ENCODE measurements around the gene DTYMK. TPM values are rescaled to one million over a fixed set of nuclear protein-coding genes. Genes with fewer than 3 reads are reported as not detected.

The DTYMK gene
- total RNA-seq, 1 donor from 2014 or later, result 14.9 TPM

DNA sequence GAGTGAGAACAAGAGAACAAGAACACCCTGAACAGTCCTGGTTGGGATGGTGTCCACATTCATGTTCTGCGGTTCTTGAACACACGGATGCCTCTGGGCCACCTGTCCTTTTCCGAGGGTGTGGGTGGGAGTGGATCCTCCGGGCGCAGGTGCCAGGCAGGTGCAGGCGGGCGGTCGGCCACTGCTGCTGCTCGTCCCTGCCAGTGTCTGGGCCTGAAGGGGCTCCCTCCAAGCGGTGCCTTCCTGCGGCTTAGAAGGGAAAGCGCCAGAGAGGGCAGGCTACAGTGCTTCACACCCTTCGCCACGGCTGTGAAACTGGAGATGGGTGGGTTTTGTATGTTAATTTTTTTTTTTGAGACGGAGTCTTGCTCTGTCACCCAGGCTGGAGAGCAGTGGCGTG lies 39.8 kb upstream of the DTYMK start:
- TF ChIP-seq, protein P1, sequence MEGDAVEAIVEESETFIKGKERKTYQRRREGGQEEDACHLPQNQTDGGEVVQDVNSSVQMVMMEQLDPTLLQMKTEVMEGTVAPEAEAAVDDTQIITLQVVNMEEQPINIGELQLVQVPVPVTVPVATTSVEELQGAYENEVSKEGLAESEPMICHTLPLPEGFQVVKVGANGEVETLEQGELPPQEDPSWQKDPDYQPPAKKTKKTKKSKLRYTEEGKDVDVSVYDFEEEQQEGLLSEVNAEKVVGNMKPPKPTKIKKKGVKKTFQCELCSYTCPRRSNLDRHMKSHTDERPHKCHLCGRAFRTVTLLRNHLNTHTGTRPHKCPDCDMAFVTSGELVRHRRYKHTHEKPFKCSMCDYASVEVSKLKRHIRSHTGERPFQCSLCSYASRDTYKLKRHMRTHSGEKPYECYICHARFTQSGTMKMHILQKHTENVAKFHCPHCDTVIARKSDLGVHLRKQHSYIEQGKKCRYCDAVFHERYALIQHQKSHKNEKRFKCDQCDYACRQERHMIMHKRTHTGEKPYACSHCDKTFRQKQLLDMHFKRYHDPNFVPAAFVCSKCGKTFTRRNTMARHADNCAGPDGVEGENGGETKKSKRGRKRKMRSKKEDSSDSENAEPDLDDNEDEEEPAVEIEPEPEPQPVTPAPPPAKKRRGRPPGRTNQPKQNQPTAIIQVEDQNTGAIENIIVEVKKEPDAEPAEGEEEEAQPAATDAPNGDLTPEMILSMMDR (IDR thresholded peaks at IDR 0.05), result no peak
- intact Hi-C loops (cut with DNase I), result no loop called here
- H3K9me3 ChIP-seq, result no peaks in the 10 kb centered on the region
- DNase-seq (no peak), ATAC-seq (no peak)
- no peaks in the 10 kb centered on the region for H3K27me3 ChIP-seq
- H3K4me3 ChIP-seq, result no peak overlapping the region
- peaks cover 14% of the 10 kb centered on the region for H3K36me3 ChIP-seq
- no peak overlapping the region for H3K27ac ChIP-seq
- H3K4me1 ChIP-seq, result no peaks in the 10 kb centered on the region

DNA sequence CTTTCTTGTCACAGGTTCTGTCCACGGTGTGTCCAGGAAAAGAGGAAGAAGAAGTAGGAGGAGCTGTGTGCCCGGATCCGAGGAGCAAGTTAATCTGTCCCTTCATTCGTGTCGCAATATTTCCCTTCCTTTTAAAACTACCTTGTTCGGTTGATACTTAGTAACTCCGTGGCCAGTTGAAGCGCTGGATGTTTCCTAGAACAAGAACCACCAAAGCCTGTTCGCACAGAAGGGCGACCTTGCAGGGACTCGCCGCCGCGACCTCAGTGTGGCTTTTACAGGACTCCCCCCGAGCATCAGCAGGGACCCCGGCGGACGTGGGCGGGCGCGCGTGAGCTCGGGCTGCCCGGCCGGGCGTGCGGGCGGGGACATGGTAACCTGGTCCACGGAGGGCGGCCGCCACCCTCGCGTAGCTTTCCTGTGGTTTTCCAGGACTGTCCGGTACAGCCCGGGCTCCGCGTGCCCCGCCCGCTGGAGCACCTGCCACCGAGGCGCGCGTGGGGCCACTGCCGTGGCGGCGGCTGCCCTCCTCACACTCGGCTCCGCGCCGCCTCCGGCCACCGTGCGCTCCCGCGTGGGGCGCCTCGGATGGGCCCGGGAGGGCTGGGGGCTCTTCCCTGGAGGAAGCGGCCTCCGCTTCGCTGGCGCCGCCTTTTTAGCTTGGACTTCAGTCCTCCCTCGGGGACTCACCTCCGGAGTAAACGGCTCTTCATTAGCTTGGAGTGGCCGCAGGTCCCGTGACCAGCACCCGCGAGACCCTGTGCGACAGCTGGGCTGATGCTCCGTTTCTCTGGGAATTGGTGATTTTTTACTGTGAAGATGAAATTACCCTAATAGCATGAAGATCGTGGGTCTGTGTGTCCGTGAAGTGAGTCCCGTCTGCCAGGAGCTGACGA lies 38.6 kb upstream of the DTYMK start:
- intact Hi-C loops (cut with DNase I), result no loop called here
- Histone ChIP-seq H3K9me3 (no peaks in the 10 kb centered on the region), H3K27ac (no peak overlapping the region), H3K36me3 (peaks cover 24% of the 10 kb centered on the region), H3K4me3 (no peak overlapping the region), H3K4me1 (no peaks in the 10 kb centered on the region), H3K27me3 (no peaks in the 10 kb centered on the region)
- DNase-seq (no peak), ATAC-seq (peak; percentile 7)
- TF ChIP-seq, protein P1 (IDR thresholded peaks at IDR 0.05), result no peak

DNA sequence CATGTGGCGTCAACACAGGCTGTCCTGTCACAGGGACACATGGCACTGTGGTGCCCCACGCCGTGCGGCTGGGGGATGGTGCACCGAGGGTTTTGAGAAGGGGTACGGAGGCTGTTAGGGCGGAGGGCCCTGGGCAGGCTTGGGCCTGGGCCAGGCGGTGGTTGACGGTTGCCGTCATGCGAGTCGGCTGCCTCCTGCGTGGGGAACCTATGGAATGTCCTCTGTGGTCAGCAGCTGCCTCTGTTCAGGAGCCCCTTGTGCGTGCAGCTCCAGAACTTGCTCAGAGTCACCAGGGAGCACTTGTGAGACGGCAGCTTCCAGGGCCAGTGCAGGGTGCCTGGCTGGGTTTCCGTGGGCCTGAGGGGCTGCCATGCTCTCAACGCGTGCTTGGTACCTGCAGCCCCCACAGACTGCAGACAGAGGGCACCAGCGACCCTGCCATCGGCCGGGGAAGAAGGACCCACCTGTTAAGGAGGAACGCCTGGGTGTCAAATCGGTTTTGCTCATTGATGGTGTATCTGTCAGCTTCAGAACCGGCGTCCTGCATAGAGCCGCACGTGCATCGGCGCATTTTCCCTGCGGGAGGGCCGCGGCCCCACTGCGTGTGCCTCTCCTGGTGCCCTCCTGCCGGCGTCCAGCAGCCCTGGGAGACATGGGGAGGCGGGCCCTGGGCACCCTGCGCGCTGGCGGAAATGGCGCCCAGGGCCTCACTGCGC lies 37.8 kb upstream of the DTYMK start:
- no peak overlapping the region for H3K27ac ChIP-seq
- no peak for ATAC-seq
- no peak overlapping the region for H3K4me3 ChIP-seq
- H3K9me3 ChIP-seq, result no peaks in the 10 kb centered on the region
- no peaks in the 10 kb centered on the region for H3K27me3 ChIP-seq
- no peak for DNase-seq
- no peaks in the 10 kb centered on the region for H3K4me1 ChIP-seq
- intact Hi-C loops (cut with DNase I), result no loop called here
- TF ChIP-seq, protein P1 (IDR thresholded peaks at IDR 0.05), result peak; percentile 35
- H3K36me3 ChIP-seq, result peaks cover 32% of the 10 kb centered on the region

DNA sequence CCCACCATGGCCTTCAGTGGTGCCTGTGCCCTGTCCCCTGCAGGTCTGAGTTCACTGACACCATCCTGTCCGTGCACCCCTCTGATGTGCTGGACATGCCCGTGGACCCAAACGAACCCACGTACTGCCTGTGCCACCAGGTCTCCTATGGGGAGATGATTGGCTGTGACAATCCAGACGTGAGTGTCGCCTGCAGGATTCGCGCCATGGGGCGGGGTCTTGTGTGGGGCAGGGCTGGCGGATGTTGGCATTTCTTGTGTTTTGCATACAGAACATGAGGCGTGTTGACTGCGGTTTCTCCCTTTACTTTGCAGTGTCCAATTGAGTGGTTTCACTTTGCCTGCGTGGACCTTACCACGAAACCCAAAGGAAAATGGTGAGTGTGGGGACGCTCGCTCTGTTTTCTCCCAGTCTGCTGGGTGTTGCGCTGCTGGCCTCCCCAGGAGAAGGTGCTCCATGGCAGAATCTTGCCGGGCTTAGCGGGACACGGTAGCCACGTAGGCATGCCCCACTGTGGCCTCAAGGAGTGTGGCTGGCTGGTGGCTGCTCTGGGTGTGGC lies 36.4 kb upstream of the DTYMK start:
- DNase-seq (no peak), ATAC-seq (no peak)
- intact Hi-C loops (cut with DNase I), result no loop called here
- Histone ChIP-seq H3K36me3 (peaks cover 42% of the 10 kb centered on the region), H3K27me3 (no peaks in the 10 kb centered on the region), H3K4me3 (no peak overlapping the region), H3K9me3 (no peaks in the 10 kb centered on the region), H3K27ac (no peak overlapping the region), H3K4me1 (no peaks in the 10 kb centered on the region)
- TF ChIP-seq, protein P1 (IDR thresholded peaks at IDR 0.05), result no peak

DNA sequence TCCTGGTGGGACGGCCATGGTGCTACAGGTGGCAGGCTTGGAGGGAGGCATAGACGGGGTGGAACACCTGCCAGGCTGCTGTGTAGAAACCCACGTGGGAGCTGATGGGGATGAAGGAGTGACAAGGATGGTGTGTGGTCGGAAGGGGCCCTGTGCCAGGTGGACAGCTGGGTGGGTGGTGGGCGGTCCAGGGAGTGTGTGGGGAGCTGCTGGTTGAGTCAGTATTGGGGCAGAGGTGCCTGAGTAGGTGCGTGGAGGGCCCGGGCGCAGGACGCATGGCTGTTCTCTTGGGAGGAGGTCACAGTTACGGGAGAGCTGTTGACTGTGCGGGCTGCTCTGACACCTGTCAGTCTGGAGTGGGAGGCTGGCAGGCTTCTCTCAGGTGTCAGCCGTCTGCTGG lies 35.2 kb upstream of the DTYMK start:
- ATAC-seq (no peak), DNase-seq (no peak)
- peaks cover 46% of the 10 kb centered on the region for H3K36me3 ChIP-seq

More for the DNA sequence above, 35.2 kb upstream of the DTYMK start:
- intact Hi-C loops (cut with DNase I), result no loop called here
- TF ChIP-seq, protein P1 (IDR thresholded peaks at IDR 0.05), result no peak
- Histone ChIP-seq H3K27me3 (no peaks in the 10 kb centered on the region), H3K27ac (no peak overlapping the region), H3K9me3 (no peaks in the 10 kb centered on the region), H3K4me3 (no peak overlapping the region), H3K4me1 (no peaks in the 10 kb centered on the region)
